Mesodermal cell (in vitro differentiated cells): ENCODE data around the gene ADIRF.
"Not testable (repeated sequence)": the region's sequence is repeated elsewhere in the genome, so short reads cannot be mapped to it uniquely, and the experiment has no call there.

ENCODE experiments used
- H3K27ac ChIP-seq: 2 replicates; pipeline ENCODE4 v1.7.0; 2013; ENCODE audit warnings: mild to moderate bottlenecking, low read depth, low read length, moderate library complexity; ENCODE audit not compliant: severe bottlenecking
- H3K36me3 ChIP-seq: 2 replicates; pipeline ENCODE4 v1.7.1; 2013; ENCODE audit warnings: mild to moderate bottlenecking, low read length, moderate library complexity; ENCODE audit not compliant: control insufficient read depth, insufficient read depth
- H3K4me1 ChIP-seq: one replicate; pipeline ENCODE4 v1.7.1; 2013; ENCODE audit warnings: mild to moderate bottlenecking, low read length; ENCODE audit not compliant: insufficient read depth, control insufficient read depth, poor library complexity, severe bottlenecking
- H3K4me3 ChIP-seq: 2 replicates; pipeline ENCODE4 v1.7.0; 2013; ENCODE audit warnings: low read length, control low read depth, mild to moderate bottlenecking; ENCODE audit not compliant: insufficient read depth, poor library complexity, severe bottlenecking; ENCODE audit errors: extremely low read depth
- H3K9me3 ChIP-seq: 2 replicates; pipeline ENCODE4 v1.7.1; 2013; ENCODE audit warnings: mild to moderate bottlenecking, low read length, moderate library complexity; ENCODE audit not compliant: control insufficient read depth
- WGBS, 2 experiments: methylation state at CpG; one replicate each; pipeline ENCODE4 v1.1.5; 2013; ENCODE audit warnings: missing lambda C conversion rate in 2 of 2; ENCODE audit not compliant: insufficient coverage in 2 of 2; 5-methylcytosine and 5-hydroxymethylcytosine counted together

The ADIRF gene

DNA sequence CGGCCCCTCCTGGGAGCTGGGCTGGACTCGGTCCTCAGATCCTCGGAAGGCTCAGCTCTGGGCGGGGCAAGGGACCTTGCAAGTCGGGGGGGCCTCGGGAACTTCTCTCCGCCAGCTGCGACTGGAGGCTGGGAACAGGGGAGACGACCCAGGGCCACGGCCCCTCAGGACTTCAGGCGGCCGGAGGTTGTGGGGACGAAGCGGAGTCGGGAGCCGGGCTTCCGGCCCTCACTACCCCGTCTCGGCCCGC, 2.6 kb downstream of the ADIRF start:
- Histone ChIP-seq H3K4me3 (peak overlapping the region; percentile 51), H3K9me3 (no peaks in the 10 kb centered on the region), H3K27ac (peak overlapping the region; percentile 84), H3K4me1 (peaks cover 26% of the 10 kb centered on the region), H3K36me3 (no peaks in the 10 kb centered on the region)
- WGBS, 2 experiments, result 0 to 2% methylated on average over 19 to 20 of the region's 20 CpGs

- Histone ChIP-seq H3K4me3 (peak overlapping the region; percentile 51), H3K36me3 (no peaks in the 10 kb centered on the region), H3K4me1 (peaks cover 22% of the 10 kb centered on the region), H3K9me3 (no peaks in the 10 kb centered on the region), H3K27ac (peak overlapping the region; percentile 84)
- 9% methylated on average over 33 to 38 of the region's 66 CpGs for WGBS, 2 experiments
Observed at GRCh38 chr10:86971232-86971991, 3.1 kb downstream of the ADIRF start.

DNA sequence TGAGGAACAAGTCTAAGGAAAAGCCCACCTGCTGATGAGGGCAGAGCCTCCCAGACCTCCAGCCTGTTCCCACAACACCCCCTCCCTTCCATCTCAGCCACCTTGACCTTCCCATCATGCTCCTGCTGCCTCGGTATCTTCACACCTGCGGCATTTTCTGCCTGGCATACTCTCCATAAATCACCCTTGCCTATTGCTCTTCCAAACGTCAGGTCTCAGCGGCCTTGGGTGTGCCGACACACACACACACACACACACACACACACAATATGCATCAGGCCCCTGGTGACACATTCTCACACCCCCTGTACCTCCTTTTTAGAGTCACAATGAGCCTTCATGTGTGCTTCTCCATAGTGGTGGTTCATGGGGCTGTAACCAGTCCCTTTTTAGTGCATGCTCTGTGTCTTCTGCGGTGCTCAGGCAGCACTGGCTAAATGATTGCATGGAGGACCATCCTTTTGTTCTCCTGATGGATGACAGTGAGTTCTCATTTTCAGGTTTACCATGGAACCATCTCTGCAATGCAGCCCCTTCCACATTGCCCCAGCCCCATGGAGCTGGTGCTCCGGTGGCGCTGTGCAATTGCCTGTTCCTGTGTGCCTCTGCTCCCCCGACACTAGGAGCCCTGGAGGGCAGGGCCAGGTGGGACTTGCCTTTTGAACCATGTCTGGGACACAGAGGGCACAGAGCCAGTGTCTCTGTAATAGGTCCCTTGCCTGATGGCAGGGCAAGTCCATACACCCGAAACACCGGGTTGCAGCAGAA, 4.5 kb downstream of the ADIRF start:
- Histone ChIP-seq H3K36me3 (no peaks in the 10 kb centered on the region), H3K27ac (no peak overlapping the region), H3K9me3 (no peaks in the 10 kb centered on the region), H3K4me3 (no peak overlapping the region), H3K4me1 (peaks cover 17% of the 10 kb centered on the region)
- WGBS, 2 experiments, result 88 to 93% methylated on average over 7 to 10 of the region's 11 CpGs

GRCh38 chr10:86974484-86974883, 6.2 kb downstream of the ADIRF start:
- Histone ChIP-seq H3K9me3 (no peaks in the 10 kb centered on the region), H3K27ac (no peak overlapping the region), H3K36me3 (no peaks in the 10 kb centered on the region), H3K4me1 (peaks cover 12% of the 10 kb centered on the region), H3K4me3 (no peak overlapping the region)
- WGBS, 2 experiments, result 84 to 90% methylated on average over 6 of the region's 7 CpGs

- Histone ChIP-seq H3K4me1 (peaks cover 6% of the 10 kb centered on the region), H3K36me3 (no peaks in the 10 kb centered on the region), H3K9me3 (no peaks in the 10 kb centered on the region), H3K27ac (no peak overlapping the region), H3K4me3 (no peak overlapping the region)
- 88 to 93% methylated on average over 3 to 4 of the region's 5 CpGs for WGBS, 2 experiments
Observed at GRCh38 chr10:86976362-86977056, 8.2 kb downstream of the ADIRF start.

DNA sequence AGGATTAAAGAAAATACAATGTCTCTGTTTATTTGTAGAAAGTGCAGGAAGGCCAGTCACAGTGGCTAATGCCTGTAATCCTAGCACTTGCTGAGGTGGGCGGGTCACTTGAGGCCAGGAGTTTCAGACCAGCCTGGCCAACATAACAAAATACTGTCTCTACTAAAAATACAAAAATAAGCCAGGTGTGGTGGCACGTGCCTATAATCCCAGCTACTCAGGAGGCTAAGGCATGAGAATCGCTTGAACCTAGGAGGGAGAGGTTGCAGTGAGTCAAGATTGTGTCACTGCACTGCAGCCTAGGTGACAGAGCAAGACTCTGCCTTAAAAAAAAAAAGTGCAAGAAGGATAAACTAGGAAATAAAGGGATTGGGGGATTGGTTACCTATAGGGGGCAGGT, 10.2 kb downstream of the ADIRF start:
- H3K4me3 ChIP-seq, H3K4me1 ChIP-seq, H3K27ac ChIP-seq, H3K36me3 ChIP-seq, H3K9me3 ChIP-seq: not testable (repeated sequence)
- 63 to 73% methylated on average over 2 of the region's 3 CpGs for WGBS, 2 experiments

GRCh38 chr10:86979296-86979818, 11.1 kb downstream of the ADIRF start:
- Histone ChIP-seq H3K4me1 (peaks cover 6% of the 10 kb centered on the region), H3K4me3 (no peak overlapping the region), H3K36me3 (no peaks in the 10 kb centered on the region), H3K27ac (no peak overlapping the region), H3K9me3 (no peaks in the 10 kb centered on the region)
- WGBS, 2 experiments, result 63 to 100% methylated on average over 3 to 4 of the region's 4 CpGs

DNA sequence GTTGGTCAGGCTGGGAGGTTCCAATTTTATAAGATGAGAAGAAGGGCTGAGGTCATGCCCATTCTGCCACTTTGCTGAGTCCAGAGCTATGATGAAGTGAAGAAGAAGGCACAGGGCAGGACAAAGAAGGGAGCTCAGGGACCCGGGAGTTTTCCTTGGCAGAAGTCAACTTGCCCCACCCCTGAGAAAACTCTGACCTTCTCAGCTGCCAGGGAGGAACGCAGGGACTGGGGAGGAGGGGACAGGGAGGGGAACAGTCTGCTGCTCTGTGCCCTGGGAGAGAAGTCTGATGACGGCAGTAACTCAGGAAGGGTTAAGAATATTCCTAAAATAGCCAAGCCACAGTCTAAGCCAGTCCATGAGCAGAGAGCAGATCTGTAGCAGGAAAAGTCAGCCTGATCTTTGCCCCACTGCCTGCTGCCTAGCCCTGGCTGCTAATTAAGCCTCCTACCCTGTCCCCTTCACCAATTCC, 11.7 kb downstream of the ADIRF start:
- Histone ChIP-seq H3K4me1 (peaks cover 6% of the 10 kb centered on the region), H3K9me3 (no peaks in the 10 kb centered on the region), H3K4me3 (no peak overlapping the region), H3K27ac (no peak overlapping the region), H3K36me3 (no peaks in the 10 kb centered on the region)
- WGBS, 2 experiments, result 40 to 51% methylated on average over 1 to 2 of the region's 3 CpGs

DNA sequence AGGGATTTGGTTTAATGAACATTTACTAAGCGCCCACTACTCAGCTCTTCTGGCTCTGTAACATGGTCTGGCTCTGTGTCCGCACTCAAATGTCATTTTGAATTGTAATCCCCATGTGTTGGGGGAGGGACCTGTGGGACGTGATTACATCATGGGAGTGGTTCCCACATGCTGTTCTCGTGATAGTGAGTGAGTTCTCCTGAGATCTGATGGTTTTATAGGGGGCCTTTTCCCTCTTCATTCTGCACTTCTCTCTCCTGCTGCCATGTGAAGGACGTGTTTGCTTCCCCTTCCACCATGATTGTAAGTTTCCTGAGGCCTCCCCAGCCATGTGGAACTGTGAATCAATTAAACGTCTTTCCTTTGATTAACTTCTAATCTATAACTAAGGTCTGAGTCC, 12.7 kb downstream of the ADIRF start:
- 93 to 97% methylated on average over 2 to 3 of the region's 6 CpGs for WGBS, 2 experiments
- not testable (repeated sequence) for H3K27ac ChIP-seq, H3K4me3 ChIP-seq, H3K9me3 ChIP-seq, H3K36me3 ChIP-seq, H3K4me1 ChIP-seq

DNA sequence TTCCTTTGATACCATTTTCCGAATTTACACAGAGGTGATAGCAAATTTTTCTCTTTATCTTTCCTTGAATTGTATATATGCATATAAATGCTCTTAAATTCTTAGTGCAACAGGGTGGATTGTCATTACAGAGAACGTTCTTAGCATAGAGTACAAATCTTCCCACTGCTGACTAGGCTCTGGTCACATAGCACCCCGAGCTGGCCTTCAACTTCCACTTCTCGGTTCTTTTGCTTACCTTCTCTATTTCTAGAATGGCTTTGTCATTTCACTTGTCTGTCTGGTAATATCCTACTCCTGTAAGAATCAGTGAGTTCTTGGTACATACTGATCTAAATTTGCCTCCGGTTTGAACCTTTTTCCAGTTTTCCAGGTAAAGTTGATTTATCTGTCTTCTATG, 13.4 kb downstream of the ADIRF start:
- Histone ChIP-seq H3K27ac (no peak overlapping the region), H3K4me1 (peaks cover 6% of the 10 kb centered on the region), H3K9me3 (no peaks in the 10 kb centered on the region), H3K4me3 (no peak overlapping the region), H3K36me3 (no peaks in the 10 kb centered on the region)
- 87 to 90% methylated on average over 3 to 5 of the region's 5 CpGs for WGBS, 2 experiments
